Ishikawa (cell line): ENCODE results near the gene FREM3.

ENCODE experiments used
- CEBPB ChIP-seq: IDR thresholded peaks from 2 replicates; pipeline ENCODE4 v1.6.1; 2012
- CREB1 ChIP-seq: IDR thresholded peaks from 2 replicates; pipeline ENCODE4 v1.6.1; 2012; ENCODE audit warnings: low read depth
- EGR1 ChIP-seq: IDR thresholded peaks from 2 replicates; pipeline ENCODE4 v1.6.1; 2012
- EP300 ChIP-seq: IDR thresholded peaks from 2 replicates; pipeline ENCODE4 v1.6.1; 2012; ENCODE audit warnings: borderline replicate concordance
- FOXM1 ChIP-seq: IDR thresholded peaks from 2 replicates; pipeline ENCODE4 v1.6.1; 2012; ENCODE audit warnings: low read depth, borderline replicate concordance
- MAX ChIP-seq: IDR thresholded peaks from 2 replicates; pipeline ENCODE4 v1.6.1; 2012
- NFIC ChIP-seq: IDR thresholded peaks from 2 replicates; pipeline ENCODE4 v1.6.1; 2012
- RAD21 ChIP-seq: IDR thresholded peaks from 2 replicates; pipeline ENCODE4 v1.6.1; 2012; ENCODE audit warnings: low read depth
- REST ChIP-seq: IDR thresholded peaks from 2 replicates; pipeline ENCODE4 v1.6.1; 2012; ENCODE audit warnings: low read depth, mild to moderate bottlenecking
- TAF1 ChIP-seq: IDR thresholded peaks from 2 replicates; pipeline ENCODE4 v1.6.1; 2012; ENCODE audit warnings: low read depth, mild to moderate bottlenecking
- TCF12 ChIP-seq: IDR thresholded peaks from 2 replicates; pipeline ENCODE4 v1.6.1; 2012; ENCODE audit warnings: low read depth
- TEAD4 ChIP-seq: IDR thresholded peaks from 2 replicates; pipeline ENCODE4 v1.6.1; 2012
- USF1 ChIP-seq: IDR thresholded peaks from 2 replicates; pipeline ENCODE4 v1.6.1; 2012
- ZBTB7A ChIP-seq: IDR thresholded peaks from 2 replicates; pipeline ENCODE4 v1.6.1; 2012; ENCODE audit warnings: low read depth

The FREM3 gene

GRCh38 chr4:143713553-143713952, 13.1 kb upstream of the FREM3 start:
- no peak for TF ChIP-seq CEBPB
- no peak for TF ChIP-seq USF1
- no peak for TF ChIP-seq EP300
- no peak for TF ChIP-seq REST
- no peak for TF ChIP-seq ZBTB7A
- no peak for TF ChIP-seq TAF1
- no peak for TF ChIP-seq RAD21
- no peak for TF ChIP-seq FOXM1
- TF ChIP-seq EGR1, result no peak
- no peak for TF ChIP-seq MAX
- TF ChIP-seq NFIC, result no peak
- no peak for TF ChIP-seq TCF12

- no peak for TF ChIP-seq MAX
- TF ChIP-seq REST, result no peak
- TF ChIP-seq TCF12, result no peak
These were observed 11.7 kb upstream of the FREM3 start for GRCh38 chr4:143712155-143712550.

DNA sequence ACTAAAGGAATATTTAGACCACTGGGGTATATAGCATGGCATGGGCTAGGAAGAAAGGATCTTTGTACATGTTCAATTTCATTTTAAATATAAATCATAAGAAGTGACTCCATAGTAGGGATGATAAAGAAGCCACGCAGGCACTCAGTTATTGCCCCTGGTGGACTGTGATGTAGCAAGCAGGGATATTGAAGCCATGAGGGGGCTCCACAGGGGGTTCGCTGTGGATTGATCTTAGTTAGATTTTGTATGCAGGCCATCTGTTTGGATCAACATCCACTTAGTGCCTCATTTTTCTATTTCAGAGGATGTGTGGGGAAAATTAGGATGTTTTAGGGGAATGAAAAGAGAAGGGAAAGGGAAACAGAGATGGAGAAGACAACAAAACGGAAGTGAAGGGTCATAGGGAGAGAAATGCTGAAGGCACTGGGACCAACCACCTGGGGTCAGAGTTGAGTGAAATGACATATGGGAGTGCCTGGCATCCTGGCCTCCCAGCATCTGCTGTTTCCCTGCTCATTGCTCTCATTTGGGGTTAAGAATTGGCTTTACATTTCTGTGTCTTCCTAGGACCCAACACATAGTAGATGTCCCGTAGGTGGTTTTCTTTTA, 11.2 kb upstream of the FREM3 start:
- no peak for TF ChIP-seq FOXM1
- no peak for TF ChIP-seq TAF1
- TF ChIP-seq REST, result no peak
- no peak for TF ChIP-seq EP300
- TF ChIP-seq ZBTB7A, result no peak

DNA sequence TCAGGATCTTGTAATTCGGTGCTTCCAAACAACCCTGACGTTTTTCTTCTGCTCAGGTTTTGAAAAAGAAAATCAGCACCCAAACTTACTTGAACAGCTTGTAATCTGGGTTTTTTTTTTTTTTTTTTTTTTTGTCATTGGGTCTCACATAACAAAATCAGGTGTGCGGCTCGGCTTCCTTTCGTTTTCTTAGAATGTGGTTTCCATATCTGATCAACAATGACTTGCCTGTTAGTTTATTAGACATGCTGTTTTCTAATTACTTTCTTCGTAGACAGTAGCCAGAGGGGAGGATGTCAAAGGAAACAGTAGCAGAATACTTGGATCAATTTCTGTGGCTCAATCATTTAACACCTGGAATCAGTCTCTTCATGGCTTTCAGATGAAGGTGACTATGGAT, 890 bp upstream of the FREM3 start:
- TF ChIP-seq TCF12, result no peak
- TF ChIP-seq CREB1, result no peak
- no peak for TF ChIP-seq CEBPB
- TF ChIP-seq EGR1, result no peak
- TF ChIP-seq EP300, result no peak
- no peak for TF ChIP-seq RAD21
- TF ChIP-seq REST, result no peak
- no peak for TF ChIP-seq NFIC
- no peak for TF ChIP-seq ZBTB7A
- TF ChIP-seq TEAD4, result no peak
- TF ChIP-seq TAF1, result no peak
